K562 (cell line): ENCODE measurements around the gene SLC6A6.
A peak's percentile ranks its signal among the peaks of the same experiment; 100 is the strongest.

Experiments
- CBX5 ChIP-seq: IDR thresholded peaks from 2 replicates; pipeline ENCODE4 v1.6.1; 2014; ENCODE audit warnings: low read depth, borderline replicate concordance
- GATAD2B ChIP-seq: fragments of 450-650 bp; IDR thresholded peaks from 2 replicates; pipeline ENCODE4 v1.6.1; 2017; ENCODE audit warnings: mild to moderate bottlenecking, borderline replicate concordance
- PTTG1 ChIP-seq: fragments of 450-650 bp; IDR thresholded peaks from 2 replicates; pipeline ENCODE4 v1.6.1; 2016; ENCODE audit warnings: low read depth, mild to moderate bottlenecking, missing genetic modification characterization, missing compliant biosample characterization
- RCOR1 ChIP-seq, 2 experiments: IDR thresholded peaks; 2 replicates each; pipeline ENCODE4 v1.6.1; 2012; ENCODE audit warnings: low read depth in 2 of 2, low read length in 2 of 2, borderline replicate concordance in 1 of 2, improper control_type of control experiment in 1 of 2
- SMARCB1 ChIP-seq: IDR thresholded peaks from 2 replicates; pipeline ENCODE4 v1.6.1; 2011; ENCODE audit warnings: improper control_type of control experiment, low read depth; ENCODE audit not compliant: insufficient read length
- TAF1 ChIP-seq: IDR thresholded peaks from 2 replicates; pipeline ENCODE4 v1.6.1; 2011; ENCODE audit warnings: mild to moderate bottlenecking, low read length, moderate library complexity; ENCODE audit not compliant: insufficient read depth, control insufficient read depth, severe bottlenecking; ENCODE audit errors: extremely low read depth
- YY1 ChIP-seq, 3 experiments: IDR thresholded peaks; 2 replicates each; pipeline ENCODE4 v1.6.1; 2011; ENCODE audit warnings: low read length in 2 of 3, mild to moderate bottlenecking in 2 of 3, moderate library complexity in 2 of 3, borderline replicate concordance in 1 of 3, control low read depth in 1 of 3, low read depth in 1 of 3; ENCODE audit not compliant: insufficient read depth in 3 of 3, insufficient replicate concordance in 2 of 3, control insufficient read depth in 1 of 3, insufficient read length in 1 of 3; ENCODE audit errors: extremely low read depth in 1 of 3
- ZNF263 ChIP-seq: sonication (generic); formaldehyde crosslinking; IDR thresholded peaks from 2 replicates; pipeline ENCODE4 v1.8.0; 2022; ENCODE audit warnings: mild to moderate bottlenecking, missing genetic modification reagents, borderline replicate concordance
- TF ChIP-seq, protein P1 (sequence below), 2 experiments: fragments of 250-450 bp in 1 of 2; fragments of 450-650 bp in 1 of 2; sonication (Bioruptor Pico) in 1 of 2; IDR thresholded peaks; 2 replicates each; pipeline versions ENCODE4 v1.6.1 to v1.8.0; 2016 to 2021; ENCODE audit warnings: mild to moderate bottlenecking in 2 of 2, moderate library complexity in 2 of 2, missing compliant biosample characterization in 1 of 2, missing genetic modification characterization in 1 of 2
- TF ChIP-seq, protein P2 (sequence below), 3 experiments: IDR thresholded peaks in 2 of 3; conservative IDR thresholded peaks in 1 of 3; 2 replicates each; pipeline ENCODE4 v1.5.1; 2011 to 2012; ENCODE audit warnings: low read length in 3 of 3, mild to moderate bottlenecking in 3 of 3, control low read depth in 2 of 3, improper control_type of control experiment in 1 of 3, inconsistent platforms in 1 of 3, low read depth in 1 of 3, mixed read lengths in 1 of 3, moderate library complexity in 1 of 3; ENCODE audit not compliant: insufficient read depth in 2 of 3
- TF ChIP-seq, protein P3 (sequence below): fragments of 250-450 bp; sonication (Bioruptor Pico); IDR thresholded peaks from 2 replicates; pipeline ENCODE4 v1.8.0; 2022; ENCODE audit warnings: moderate library complexity, mild to moderate bottlenecking, inconsistent platforms
- TF ChIP-seq, protein P4 (sequence below): conservative IDR thresholded peaks from 2 replicates; pipeline ENCODE4 v1.6.1; 2011; ENCODE audit warnings: low read depth, mild to moderate bottlenecking, low read length; ENCODE audit not compliant: control insufficient read depth
- TF ChIP-seq, protein P5 (sequence below), 2 experiments: fragments of 450-650 bp in 1 of 2; sonication (generic) in 1 of 2; formaldehyde crosslinking in 1 of 2; IDR thresholded peaks; 2 replicates each; pipeline versions ENCODE4 v1.7.1 to v1.9.0; 2016 to 2022; ENCODE audit warnings: inconsistent platforms in 1 of 2, mild to moderate bottlenecking in 1 of 2, missing genetic modification reagents in 1 of 2

DNA sequence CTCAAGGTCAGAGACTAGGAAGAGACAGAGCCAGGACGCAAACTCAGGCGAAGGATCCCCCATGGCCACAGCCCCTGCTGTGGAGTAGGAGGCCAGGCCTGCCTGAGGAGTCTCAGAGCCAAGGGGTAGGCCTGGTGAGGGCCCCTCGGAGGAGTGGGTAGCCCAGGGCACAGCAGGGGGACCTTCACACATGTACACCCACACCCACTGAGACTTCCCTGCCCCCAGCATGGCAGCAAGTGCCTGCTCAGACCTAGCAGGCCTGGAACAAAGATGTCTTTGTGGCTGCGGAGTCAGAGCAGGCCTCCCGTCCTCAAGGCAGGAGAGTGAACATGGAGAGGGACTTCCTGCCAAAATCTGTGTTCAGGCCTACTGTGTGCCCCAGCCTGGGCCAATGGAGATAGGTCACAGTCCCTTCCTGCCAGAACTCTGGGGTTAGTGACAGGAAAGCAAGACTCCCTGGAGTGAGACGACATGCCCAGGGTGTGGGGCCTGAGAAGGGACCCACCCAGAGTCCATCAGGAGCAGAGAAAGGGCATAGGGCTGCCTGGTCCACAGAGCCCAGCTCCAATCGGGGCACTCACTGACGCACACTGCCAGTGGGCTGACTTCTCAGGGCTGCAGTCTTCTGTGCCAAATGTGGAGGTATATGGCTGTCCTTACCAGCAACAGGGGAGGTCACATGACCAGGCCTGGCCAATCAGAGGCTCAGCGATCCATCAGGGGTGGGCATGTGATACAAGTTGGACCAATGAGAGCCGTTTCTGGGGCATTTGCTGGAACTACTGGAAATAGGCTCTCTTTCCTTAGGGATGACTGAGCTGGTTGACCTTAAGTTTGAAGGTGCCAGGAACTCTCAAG is 135.4 kb downstream of the SLC6A6 start:
- peak in 1 of 3 experiments; percentile 12 for TF ChIP-seq YY1 (IDR thresholded peaks at IDR 0.05; ENCODE audit: borderline replicate concordance in 1 of 3, control insufficient read depth in 1 of 3, extremely low read depth in 1 of 3, insufficient read depth in 3 of 3, insufficient read length in 1 of 3, insufficient replicate concordance in 2 of 3, low read depth in 1 of 3, low read length in 2 of 3)
- TF ChIP-seq, protein P1, sequence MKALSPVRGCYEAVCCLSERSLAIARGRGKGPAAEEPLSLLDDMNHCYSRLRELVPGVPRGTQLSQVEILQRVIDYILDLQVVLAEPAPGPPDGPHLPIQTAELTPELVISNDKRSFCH (CRISPR knock-in tag; IDR thresholded peaks at IDR 0.05) = no peak
- TF ChIP-seq, protein P1 (tag; IDR thresholded peaks at IDR 0.05) = no peak
- TF ChIP-seq, protein P2, sequence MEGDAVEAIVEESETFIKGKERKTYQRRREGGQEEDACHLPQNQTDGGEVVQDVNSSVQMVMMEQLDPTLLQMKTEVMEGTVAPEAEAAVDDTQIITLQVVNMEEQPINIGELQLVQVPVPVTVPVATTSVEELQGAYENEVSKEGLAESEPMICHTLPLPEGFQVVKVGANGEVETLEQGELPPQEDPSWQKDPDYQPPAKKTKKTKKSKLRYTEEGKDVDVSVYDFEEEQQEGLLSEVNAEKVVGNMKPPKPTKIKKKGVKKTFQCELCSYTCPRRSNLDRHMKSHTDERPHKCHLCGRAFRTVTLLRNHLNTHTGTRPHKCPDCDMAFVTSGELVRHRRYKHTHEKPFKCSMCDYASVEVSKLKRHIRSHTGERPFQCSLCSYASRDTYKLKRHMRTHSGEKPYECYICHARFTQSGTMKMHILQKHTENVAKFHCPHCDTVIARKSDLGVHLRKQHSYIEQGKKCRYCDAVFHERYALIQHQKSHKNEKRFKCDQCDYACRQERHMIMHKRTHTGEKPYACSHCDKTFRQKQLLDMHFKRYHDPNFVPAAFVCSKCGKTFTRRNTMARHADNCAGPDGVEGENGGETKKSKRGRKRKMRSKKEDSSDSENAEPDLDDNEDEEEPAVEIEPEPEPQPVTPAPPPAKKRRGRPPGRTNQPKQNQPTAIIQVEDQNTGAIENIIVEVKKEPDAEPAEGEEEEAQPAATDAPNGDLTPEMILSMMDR (IDR thresholded peaks at IDR 0.05 in 2 of 3, conservative IDR thresholded peaks at IDR 0.05 in 1 of 3; ENCODE audit: insufficient read depth in 2 of 3, low read depth in 1 of 3, low read length in 3 of 3) = no peak
- no peak for TF ChIP-seq GATAD2B
- TF ChIP-seq, protein P3, sequence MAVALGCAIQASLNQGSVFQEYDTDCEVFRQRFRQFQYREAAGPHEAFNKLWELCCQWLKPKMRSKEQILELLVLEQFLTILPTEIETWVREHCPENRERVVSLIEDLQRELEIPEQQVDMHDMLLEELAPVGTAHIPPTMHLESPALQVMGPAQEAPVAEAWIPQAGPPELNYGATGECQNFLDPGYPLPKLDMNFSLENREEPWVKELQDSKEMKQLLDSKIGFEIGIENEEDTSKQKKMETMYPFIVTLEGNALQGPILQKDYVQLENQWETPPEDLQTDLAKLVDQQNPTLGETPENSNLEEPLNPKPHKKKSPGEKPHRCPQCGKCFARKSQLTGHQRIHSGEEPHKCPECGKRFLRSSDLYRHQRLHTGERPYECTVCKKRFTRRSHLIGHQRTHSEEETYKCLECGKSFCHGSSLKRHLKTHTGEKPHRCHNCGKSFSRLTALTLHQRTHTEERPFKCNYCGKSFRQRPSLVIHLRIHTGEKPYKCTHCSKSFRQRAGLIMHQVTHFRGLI = no peak
- no peak for TF ChIP-seq PTTG1
- TF ChIP-seq TAF1 = no peak
- TF ChIP-seq SMARCB1 = no peak
- TF ChIP-seq, protein P4, sequence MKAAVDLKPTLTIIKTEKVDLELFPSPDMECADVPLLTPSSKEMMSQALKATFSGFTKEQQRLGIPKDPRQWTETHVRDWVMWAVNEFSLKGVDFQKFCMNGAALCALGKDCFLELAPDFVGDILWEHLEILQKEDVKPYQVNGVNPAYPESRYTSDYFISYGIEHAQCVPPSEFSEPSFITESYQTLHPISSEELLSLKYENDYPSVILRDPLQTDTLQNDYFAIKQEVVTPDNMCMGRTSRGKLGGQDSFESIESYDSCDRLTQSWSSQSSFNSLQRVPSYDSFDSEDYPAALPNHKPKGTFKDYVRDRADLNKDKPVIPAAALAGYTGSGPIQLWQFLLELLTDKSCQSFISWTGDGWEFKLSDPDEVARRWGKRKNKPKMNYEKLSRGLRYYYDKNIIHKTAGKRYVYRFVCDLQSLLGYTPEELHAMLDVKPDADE = no peak
- TF ChIP-seq RCOR1 (IDR thresholded peaks at IDR 0.05; ENCODE audit: borderline replicate concordance in 1 of 2, low read depth in 2 of 2, low read length in 2 of 2) = no peak
- TF ChIP-seq, protein P5, sequence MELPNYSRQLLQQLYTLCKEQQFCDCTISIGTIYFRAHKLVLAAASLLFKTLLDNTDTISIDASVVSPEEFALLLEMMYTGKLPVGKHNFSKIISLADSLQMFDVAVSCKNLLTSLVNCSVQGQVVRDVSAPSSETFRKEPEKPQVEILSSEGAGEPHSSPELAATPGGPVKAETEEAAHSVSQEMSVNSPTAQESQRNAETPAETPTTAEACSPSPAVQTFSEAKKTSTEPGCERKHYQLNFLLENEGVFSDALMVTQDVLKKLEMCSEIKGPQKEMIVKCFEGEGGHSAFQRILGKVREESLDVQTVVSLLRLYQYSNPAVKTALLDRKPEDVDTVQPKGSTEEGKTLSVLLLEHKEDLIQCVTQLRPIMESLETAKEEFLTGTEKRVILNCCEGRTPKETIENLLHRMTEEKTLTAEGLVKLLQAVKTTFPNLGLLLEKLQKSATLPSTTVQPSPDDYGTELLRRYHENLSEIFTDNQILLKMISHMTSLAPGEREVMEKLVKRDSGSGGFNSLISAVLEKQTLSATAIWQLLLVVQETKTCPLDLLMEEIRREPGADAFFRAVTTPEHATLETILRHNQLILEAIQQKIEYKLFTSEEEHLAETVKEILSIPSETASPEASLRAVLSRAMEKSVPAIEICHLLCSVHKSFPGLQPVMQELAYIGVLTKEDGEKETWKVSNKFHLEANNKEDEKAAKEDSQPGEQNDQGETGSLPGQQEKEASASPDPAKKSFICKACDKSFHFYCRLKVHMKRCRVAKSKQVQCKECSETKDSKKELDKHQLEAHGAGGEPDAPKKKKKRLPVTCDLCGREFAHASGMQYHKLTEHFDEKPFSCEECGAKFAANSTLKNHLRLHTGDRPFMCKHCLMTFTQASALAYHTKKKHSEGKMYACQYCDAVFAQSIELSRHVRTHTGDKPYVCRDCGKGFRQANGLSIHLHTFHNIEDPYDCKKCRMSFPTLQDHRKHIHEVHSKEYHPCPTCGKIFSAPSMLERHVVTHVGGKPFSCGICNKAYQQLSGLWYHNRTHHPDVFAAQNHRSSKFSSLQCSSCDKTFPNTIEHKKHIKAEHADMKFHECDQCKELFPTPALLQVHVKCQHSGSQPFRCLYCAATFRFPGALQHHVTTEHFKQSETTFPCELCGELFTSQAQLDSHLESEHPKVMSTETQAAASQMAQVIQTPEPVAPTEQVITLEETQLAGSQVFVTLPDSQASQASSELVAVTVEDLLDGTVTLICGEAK (IDR thresholded peaks at IDR 0.05) = no peak
- TF ChIP-seq, protein P5 (CRISPR knock-in tag; IDR thresholded peaks at IDR 0.05) = no peak
- no peak for TF ChIP-seq ZNF263
- no peak for TF ChIP-seq CBX5
